Testis (tissue), 3 donors: ENCODE results near the gene NTM. TPM values are rescaled to one million over a fixed set of nuclear protein-coding genes. Genes with fewer than 3 reads are reported as not detected.

Experiments
- DNase-seq: peaks from one replicate; pipeline ENCODE4 v3.0.0-alpha.2; 2019
- H3K27ac ChIP-seq, 2 donors: fragments of 200-600 bp; sonication (generic); one replicate each; pipeline ENCODE4 v1.5.1; 2019
- H3K27me3 ChIP-seq: fragments of 200-600 bp; sonication (generic); one replicate; pipeline ENCODE4 v1.5.1; 2019
- H3K36me3 ChIP-seq: fragments of 200-600 bp; sonication (generic); one replicate; pipeline ENCODE4 v1.5.1; 2017; ENCODE audit warnings: low read depth; ENCODE audit errors: missing control alignments
- H3K4me1 ChIP-seq: fragments of 200-600 bp; sonication (generic); one replicate; pipeline ENCODE4 v1.5.1; 2019
- H3K4me3 ChIP-seq, 2 donors: fragments of 200-600 bp; sonication (generic); one replicate each; pipeline ENCODE4 v1.5.1; 2017 to 2019
- H3K9me3 ChIP-seq: fragments of 200-600 bp; sonication (generic); one replicate; pipeline ENCODE4 v1.5.1; 2017
- CTCF ChIP-seq, 3 experiments: fragments of 450-650 bp in 2 of 3; fragments of 200-600 bp in 1 of 3; sonication (generic) in 1 of 3; IDR thresholded peaks; one replicate each; pipeline ENCODE4 v1.5.1; 2016 to 2019; ENCODE audit warnings: antibody characterized with exemption in 3 of 3, mild to moderate bottlenecking in 2 of 3, moderate library complexity in 1 of 3
- POLR2A ChIP-seq: fragments of 450-650 bp; IDR thresholded peaks from one replicate; pipeline ENCODE4 v1.6.1; 2017; ENCODE audit warnings: antibody characterized with exemption, mild to moderate bottlenecking, moderate library complexity
- WGBS, 2 donors: methylation state at CpG; one replicate each; pipeline ENCODE4 v1.1.5; 2018; 5-methylcytosine and 5-hydroxymethylcytosine counted together
- intact Hi-C: fragments of 100-400 bp; cut with DNase I; formaldehyde crosslinking; loops from one replicate; pipeline ENCODE4 v1.15.1; 2023; ENCODE audit warnings: low total_unique reads
- polyA plus RNA-seq: library from polyadenylated mRNA; stranded (reverse); fragments of 350-450 nt; fragmentation: Illumina TruSeq; extraction: RNeasy Lipid Tissue Mini Kit (QIAGEN cat#74804); gene quantifications from one replicate; pipeline ENCODE4 v1.2.3, GENCODE V29; 2014; ENCODE audit warnings: low read depth, low replicate concordance; ENCODE audit not compliant: insufficient read depth
- total RNA-seq, 2 donors: library from RNA; depleted of rRNA; stranded (reverse); fragments of >200 nt; gene quantifications; one replicate each; pipeline ENCODE4 v1.2.3, GENCODE V29; 2016

NTM gene
- total and polyA plus RNA-seq, 3 donors from 2014 or later, result 1.7 to 4.5 (median 1.8) TPM

- WGBS, 2 donors, result 85 to 87% methylated on average over 4 of the region's 4 CpGs
- intact Hi-C loops, result no loop called here
- no peak for TF ChIP-seq CTCF (IDR thresholded peaks at IDR 0.05)
- TF ChIP-seq POLR2A, result no peak
Measured at GRCh38 chr11:132036746-132037466, 666.5 kb downstream of the NTM start.

GRCh38 chr11:132037467-132037862, 667.0 kb downstream of the NTM start:
- H3K36me3 ChIP-seq, result no peaks in the 10 kb centered on the region
- H3K4me3 ChIP-seq, result no peak overlapping the region
- intact Hi-C loops, result no loop called here
- H3K27me3 ChIP-seq, result no peaks in the 10 kb centered on the region
- no peak for DNase-seq
- TF ChIP-seq CTCF (IDR thresholded peaks at IDR 0.05) (no peak), POLR2A (no peak)
- 90 to 93% methylated on average over 3 of the region's 3 CpGs for WGBS, 2 donors
- H3K9me3 ChIP-seq, result no peaks in the 10 kb centered on the region
- H3K27ac ChIP-seq, result no peak overlapping the region
- H3K4me1 ChIP-seq, result no peaks in the 10 kb centered on the region

More at GRCh38 chr11:132036746-132037466, 666.5 kb downstream of the NTM start:
- Histone ChIP-seq H3K9me3 (no peaks in the 10 kb centered on the region), H3K27me3 (no peaks in the 10 kb centered on the region), H3K36me3 (no peaks in the 10 kb centered on the region), H3K4me1 (no peaks in the 10 kb centered on the region), H3K4me3 (no peak overlapping the region), H3K27ac (no peak overlapping the region)
- no peak for DNase-seq

GRCh38 chr11:132037956-132038355, 667.5 kb downstream of the NTM start:
- intact Hi-C loops, result no loop called here
- WGBS, 2 donors, result 81 to 91% methylated on average over 3 to 4 of the region's 4 CpGs
- no peak for TF ChIP-seq CTCF (IDR thresholded peaks at IDR 0.05)
- no peak for TF ChIP-seq POLR2A
- no peaks in the 10 kb centered on the region for H3K4me1 ChIP-seq
- H3K27me3 ChIP-seq, result no peaks in the 10 kb centered on the region
- no peaks in the 10 kb centered on the region for H3K9me3 ChIP-seq
- no peak overlapping the region for H3K4me3 ChIP-seq
- DNase-seq, result no peak
- H3K27ac ChIP-seq, result no peak overlapping the region
- H3K36me3 ChIP-seq, result no peaks in the 10 kb centered on the region

GRCh38 chr11:132039521-132039920, 669.1 kb downstream of the NTM start:
- H3K4me3 ChIP-seq, result no peak overlapping the region
- TF ChIP-seq CTCF (IDR thresholded peaks at IDR 0.05), result no peak
- no peak for TF ChIP-seq POLR2A
- no peaks in the 10 kb centered on the region for H3K4me1 ChIP-seq
- no peaks in the 10 kb centered on the region for H3K36me3 ChIP-seq
- intact Hi-C loops, result no loop called here
- H3K27me3 ChIP-seq, result no peaks in the 10 kb centered on the region
- H3K9me3 ChIP-seq, result no peaks in the 10 kb centered on the region
- no peak for DNase-seq
- no peak overlapping the region for H3K27ac ChIP-seq
- 91 to 93% methylated on average over 7 of the region's 7 CpGs for WGBS, 2 donors

- TF ChIP-seq CTCF (IDR thresholded peaks at IDR 0.05), result no peak
- TF ChIP-seq POLR2A, result no peak
- WGBS, 2 donors, result 84 to 91% methylated on average over 2 of the region's 2 CpGs
Measured at GRCh38 chr11:132042296-132042695, 671.9 kb downstream of the NTM start.

More at GRCh38 chr11:132042296-132042695, 671.9 kb downstream of the NTM start:
- H3K36me3 ChIP-seq, result no peaks in the 10 kb centered on the region
- H3K4me1 ChIP-seq, result no peaks in the 10 kb centered on the region
- no peak for DNase-seq
- no peak overlapping the region for H3K4me3 ChIP-seq
- no peaks in the 10 kb centered on the region for H3K9me3 ChIP-seq
- H3K27me3 ChIP-seq, result no peaks in the 10 kb centered on the region
- intact Hi-C loops, result no loop called here
- no peak overlapping the region for H3K27ac ChIP-seq
